Measurements from ENCODE around the gene SH3GL3.
A peak's percentile ranks its signal among the peaks of the same experiment; 100 is the strongest.

Gene SH3GL3

DNA sequence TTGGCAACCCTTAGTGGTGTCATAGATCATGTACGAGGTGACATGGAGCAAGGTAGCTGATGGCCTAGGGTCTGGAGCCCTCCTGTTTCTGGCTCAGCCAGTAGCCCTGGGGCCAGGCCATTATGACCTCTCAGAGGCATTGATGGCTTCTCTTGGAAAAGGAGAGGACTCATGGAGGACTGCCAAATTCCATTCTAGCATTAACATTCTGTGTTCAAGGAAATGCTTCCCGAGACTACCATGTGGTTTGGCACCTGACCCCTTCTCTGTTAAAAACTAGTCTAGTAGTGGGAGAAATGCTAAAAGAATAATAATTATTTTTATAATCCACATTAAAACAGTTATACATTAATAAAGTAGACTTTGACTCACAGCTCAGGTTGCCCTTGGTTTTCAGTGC lies 166.6 kb downstream of the SH3GL3 start:
- DNase-seq (ENCODE audit: low spot score): no peak

DNA sequence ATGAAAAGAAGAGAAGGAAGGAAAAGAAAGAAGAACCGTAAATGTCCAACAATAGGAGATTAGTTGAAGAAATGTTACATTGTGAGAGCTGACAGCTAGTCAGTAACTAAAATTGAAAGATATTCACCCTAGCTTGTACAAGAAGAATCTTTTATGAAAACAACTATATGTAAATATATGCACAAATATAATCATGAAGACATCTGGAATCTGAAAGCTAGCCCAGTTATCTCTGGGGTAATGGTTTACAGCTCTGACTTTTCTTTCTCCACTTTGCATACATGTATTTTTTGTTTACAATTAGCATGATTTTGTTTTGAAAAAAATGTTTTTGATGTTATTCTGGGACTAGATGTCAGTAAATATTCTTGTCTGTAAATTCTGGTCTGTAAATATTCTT lies 169.7 kb downstream of the SH3GL3 start:
- DNase-seq (ENCODE audit: low spot score): no peak

DNA sequence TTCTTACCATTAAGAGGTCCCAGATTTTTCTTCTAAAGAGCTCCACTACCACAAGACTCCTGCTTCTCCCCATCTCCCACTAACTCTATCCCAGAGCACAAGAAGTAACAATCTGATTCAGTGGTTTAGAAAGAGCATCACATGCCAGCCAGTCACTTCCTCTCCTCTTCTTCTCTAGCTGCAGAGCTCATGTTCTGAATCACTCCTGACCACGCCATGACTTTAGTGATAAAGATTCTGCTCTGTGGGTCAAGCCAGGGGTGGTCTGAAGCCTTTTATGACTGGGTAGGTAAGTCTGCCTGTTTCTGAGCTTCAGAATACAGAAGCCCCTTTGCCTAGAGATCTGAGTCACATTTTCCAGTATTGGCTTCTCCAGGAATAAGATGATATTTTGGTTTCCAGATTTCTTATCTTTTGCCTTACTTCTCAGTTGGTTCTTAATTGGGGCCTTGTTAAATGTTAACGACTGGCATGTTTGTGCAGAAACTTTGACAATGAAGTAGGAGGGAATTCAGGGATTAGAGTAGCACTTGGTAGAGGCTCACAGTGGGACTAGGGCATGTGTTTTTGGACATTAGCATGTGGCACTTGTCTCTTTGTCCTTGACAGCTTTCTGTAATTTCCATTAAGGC lies 179.1 kb downstream of the SH3GL3 start:
- no peak for DNase-seq (ENCODE audit: low spot score)

DNA sequence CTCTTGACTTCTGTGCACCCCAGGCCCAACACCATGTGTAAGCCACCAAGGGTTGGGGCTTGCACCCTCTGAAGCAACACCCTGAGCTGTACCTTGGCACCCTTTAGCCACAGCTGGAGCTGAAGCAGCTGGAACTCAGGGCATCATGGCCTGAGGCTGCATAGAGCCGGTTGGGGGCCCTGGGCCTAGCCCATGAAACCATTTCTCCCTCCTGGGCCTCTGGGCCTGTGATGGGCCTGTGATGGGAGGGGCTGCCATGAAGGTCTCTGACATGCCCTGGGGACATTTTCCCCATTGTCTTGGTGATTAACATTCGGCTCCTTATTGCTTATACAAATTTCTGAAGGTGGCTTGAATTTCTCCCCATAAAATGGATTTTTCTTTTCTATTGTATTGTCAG lies 184.4 kb downstream of the SH3GL3 start:
- no peak for DNase-seq (ENCODE audit: low spot score)

DNA sequence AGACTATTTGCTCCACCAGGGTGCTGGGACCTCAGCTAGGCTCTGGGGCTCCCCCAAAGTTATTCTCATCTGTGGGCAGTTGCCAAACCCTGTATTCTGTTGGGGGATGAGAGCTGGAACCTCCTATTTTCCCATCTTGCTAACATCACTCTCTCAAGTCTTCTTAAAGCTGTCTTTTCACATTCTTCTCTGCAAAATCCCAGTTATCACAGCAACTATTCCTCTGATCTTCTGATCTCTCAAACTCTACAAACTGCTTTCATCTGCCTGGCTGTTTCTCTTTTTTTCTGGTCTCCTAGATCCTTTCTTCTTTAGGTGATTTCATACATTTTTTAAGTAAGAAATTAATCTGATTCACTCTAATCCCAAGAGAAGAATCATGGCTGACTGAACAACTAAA lies 196.1 kb downstream of the SH3GL3 start:
- DNase-seq (ENCODE audit: low spot score): no peak

DNA sequence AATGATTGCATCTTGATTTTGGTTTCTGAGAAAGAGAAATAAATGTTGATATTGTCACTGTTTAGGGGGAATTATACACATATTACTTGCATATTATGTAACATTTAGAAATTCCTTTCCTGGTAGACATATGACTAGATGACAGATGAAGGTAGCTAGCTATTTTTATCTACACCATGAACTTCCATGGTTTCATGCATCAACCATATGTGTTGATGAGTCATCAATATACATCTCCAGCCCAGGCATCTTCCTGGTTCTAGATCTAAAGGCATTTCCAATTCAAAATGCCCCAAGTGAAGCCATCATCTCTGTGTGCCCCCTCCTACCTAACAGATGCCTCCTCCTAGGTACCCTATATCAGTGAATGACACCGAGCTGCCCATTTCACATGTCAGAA lies 197.3 kb downstream of the SH3GL3 start:
- no peak for DNase-seq (ENCODE audit: low spot score)

DNA sequence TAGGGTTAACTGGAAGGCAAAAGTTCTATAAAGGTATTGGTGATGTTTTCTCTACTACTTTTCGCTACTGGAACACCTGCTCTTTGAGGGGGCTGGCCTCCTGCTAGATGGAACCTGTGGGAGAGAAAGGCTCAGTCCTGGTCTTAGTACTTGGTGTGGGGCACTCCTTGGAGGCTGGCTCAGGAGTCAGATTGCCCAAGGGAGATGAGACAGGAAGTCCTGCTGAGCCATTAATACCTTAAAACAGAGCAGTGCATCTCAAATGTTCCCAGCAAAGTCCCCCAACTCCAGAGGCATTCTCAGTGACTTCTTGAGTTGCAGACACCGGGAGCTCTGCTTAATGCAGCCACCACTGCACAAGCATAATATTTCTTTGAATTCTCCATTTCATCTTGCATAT lies 203.7 kb downstream of the SH3GL3 start:
- no peak for DNase-seq (ENCODE audit: low spot score)

DNA sequence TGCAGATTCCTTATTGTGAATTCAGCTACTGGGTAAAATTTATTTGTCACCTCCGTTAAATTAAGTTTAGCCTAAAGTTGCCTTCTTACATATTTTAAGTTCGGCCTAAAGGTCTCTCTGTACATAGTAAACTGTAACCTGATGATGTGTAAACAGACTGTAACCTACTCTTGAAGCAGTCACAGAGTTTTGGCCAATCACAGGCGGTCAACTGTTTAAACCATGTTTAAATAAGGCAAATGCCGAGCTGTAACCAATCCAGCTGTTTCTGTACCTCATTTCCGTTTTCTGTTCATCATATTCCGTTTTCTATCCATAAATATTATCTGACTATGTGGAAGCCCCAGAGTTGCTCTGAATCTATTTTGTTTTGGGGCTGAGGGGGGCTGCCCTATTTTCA lies 204.4 kb downstream of the SH3GL3 start:
- DNase-seq (ENCODE audit: low spot score): no peak

DNA sequence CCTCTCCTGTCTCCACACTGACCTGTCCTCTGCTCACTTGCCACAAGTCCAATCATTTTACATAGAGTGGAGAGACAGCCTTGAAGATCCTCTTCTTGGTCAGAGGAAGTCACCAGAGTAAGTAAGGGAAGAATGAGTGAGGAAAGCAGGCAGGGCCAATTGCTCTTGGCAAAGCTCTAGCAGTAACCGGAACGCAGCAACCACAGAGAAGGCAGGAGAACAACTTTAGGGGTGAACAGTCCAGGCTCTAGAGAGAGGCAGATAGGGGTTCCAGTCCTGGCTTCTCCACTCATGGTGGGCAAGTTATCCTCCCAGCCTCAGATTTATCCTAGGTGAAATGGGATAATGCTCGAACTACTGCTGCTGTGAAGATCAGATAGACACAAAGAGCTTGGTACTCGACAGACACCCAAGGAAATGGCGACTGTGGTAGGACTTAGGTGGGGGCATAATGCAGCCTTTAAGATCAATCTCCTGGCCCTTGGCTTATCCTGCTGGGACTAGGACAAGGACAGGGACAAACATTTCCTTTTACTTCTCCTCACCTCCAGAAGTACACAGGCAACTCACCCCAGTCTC lies 205.6 kb downstream of the SH3GL3 start:
- DNase-seq (ENCODE audit: low spot score): no peak

DNA sequence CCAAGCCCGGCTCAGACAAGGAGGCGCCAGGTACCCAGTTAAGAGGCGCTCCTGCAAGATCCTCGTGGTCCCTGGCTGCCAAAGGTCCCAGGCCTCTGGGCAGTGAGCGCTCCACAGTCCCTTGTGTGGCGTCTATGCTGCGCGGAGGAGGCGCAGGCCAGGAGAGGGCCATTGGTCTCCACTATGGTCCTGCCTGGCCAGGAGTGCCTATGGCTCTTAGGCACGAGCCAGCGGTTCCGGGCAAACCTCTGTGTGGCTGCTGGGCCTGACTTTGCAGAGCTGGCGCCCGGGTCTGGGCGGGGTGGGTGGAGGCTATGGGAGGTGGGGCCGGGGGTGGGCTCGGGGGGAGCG lies 206.1 kb downstream of the SH3GL3 start:
- DNase-seq (ENCODE audit: low spot score): no peak

DNA sequence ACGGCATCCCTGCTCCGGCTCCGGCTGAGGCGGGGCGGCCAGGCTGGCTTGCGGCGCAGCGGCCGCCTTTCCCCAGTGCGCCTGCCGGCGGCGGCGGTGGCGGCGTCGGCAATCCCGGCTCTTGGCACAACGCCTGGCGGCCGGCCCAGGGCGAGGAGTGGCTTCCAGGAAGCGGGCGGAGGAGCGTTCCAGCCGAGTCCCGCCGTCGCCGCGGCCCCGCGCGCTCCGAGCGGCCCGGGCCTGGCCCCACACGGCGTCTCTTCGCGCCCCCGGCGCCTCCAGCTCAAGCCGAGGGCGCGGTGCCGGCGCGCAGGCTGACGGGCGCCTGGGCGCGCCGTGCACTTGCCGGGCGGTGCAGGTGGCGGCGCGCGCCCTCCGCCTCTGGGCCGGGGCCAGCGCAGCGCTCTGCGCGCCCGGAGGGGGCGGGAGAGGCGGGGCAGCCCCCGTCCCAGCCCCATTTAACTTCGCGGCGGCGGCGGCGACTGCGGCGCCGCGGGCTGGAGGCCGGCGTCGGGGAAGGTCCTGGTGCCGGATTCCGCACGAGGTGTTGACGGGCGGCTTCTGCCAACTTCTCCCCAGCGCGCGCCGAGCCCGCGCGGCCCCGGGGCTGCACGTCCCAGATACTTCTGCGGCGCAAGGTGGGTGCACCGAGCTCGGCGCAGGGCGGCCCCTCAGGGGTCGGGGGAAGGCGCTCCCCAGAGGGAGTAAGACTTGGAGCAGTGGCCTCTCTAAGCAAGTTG lies 206.7 kb downstream of the SH3GL3 start, which contains the start of gene ADAMTSL3:
ADAMTSL3 (plus strand) TSS at position 485 of the 740 bp plus-strand sequence. CDS start 1,639 bp downstream, outside the sequence.
- DNase-seq (ENCODE audit: low spot score): peak; percentile 22

DNA sequence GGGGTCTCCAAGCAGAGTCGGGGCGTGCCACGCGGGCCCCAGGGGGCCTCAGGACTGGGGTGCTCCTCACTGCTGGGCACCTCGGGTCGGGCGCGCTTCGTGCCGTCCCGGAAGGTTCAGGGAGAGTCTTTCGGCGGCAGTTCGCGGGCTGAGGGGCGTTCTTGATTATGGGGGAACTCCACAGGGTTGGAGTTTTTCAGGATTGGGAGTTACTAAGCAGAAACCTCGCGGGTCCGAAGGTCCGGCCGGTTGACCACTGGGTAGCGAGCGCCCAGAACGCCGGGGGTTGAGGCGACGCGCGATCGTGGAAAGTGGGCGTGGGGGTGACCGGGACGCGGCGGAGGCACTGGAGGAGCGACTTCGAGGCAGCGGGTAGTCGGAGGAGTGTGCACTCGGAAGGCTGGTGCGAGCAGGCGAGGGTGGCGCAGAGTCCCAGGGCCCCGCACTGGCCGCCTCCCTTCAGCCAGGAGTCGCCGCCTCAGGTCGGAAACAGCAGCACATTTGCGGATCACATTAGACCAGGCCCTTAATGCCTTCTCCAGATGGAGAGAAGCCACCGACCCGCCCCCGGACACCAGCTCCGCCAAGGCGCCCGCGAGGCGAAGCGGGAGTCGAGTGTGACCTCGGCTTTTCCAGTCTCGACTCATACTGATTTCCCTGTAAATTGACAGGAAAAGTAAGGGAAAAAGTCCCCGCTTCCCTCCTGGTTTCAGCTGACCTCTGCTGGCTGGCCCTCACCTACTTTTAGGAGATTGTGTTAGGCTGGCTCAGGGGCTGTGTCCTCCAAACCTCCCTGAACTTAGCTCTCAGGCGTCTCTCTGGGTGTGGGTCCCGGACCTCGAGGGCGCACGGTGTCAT lies 207.5 kb downstream of the SH3GL3 start:
- no peak for DNase-seq (ENCODE audit: low spot score)

DNA sequence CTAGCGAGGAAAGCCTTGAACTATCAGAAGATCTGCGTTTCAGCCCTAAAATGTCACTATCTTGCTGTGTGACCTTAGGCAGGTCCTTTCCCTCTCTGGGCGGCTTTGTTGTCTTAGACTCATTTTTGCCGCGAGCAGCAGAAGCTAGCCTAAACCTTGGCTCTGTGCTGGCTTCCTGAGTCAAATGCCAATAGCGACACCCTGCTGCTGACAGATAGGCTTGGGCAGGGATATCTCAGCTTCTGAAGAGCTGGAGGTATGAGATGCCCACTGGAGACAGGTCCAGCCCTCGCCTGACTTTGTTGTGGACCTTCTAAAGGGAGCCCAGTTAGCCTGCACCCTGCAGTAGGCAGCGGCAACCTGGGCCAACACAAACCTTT lies 208.1 kb downstream of the SH3GL3 start:
- no peak for DNase-seq (ENCODE audit: low spot score)

DNA sequence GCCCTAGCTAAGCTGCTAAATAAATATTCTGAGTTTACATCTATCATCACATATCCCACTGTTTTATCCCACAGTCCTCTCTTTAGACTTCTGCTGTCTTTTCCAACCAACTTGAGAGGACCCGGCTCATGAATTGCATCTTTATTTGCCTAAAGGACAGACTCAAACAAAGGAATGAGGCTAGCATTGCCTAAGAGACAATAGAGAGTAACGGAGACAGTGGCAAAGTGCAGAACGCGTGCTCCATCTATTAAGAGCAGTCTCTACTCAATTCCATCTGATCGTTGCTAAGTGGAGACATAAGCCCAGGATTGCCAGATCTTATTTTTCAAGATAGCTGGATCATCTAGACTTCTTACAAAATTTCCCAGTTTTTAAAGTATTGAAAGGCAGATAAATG lies 209.1 kb downstream of the SH3GL3 start:
- DNase-seq (ENCODE audit: low spot score): no peak

DNA sequence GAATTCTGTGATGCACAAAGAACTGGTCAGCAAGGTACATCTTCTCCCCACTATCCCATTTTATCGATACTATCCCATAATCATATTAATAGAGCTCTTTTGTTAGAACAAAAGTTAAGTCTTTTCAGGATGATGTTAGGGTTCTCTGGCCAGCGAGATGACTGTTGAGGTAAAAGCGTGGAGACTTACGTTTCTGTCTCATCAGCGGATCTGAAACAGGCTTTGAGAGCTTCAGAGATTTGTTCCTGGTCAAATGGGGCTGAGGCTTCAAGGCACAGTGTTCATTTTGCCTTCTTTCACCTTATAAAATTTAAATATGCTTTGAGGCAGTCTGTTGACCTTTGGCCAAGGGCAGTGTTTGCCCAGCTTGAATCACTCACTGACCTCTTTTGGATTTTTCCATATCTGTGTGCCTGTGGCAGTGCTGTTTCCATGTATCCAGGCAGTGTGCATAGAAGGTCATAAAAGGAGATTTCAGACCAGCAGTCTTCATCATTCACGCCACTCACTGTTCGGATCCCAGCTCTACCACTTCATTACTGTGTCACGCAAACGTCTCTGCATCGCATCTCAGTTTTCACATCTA lies 209.9 kb downstream of the SH3GL3 start:
- no peak for DNase-seq (ENCODE audit: low spot score)

DNA sequence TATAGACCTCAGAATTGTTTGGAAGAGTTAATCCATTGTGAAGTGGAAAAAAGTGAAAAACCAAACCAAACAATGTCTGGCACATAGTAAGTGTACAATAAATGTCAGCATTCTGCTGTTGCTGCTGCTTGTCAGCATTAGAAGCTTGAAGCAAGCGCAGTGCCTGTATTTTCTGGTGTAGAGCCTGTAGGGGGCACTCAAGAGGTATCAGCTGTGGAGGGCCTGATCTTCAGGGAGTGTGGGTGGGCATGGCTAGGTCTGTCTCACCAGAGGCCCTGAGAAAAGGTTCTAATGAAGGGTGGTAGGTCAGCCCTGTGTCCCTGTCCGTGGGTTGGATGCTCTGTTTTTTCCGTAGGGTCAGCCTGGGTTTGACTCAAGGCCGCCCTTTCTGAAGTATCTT lies 210.4 kb downstream of the SH3GL3 start:
- no peak for DNase-seq (ENCODE audit: low spot score)

DNA sequence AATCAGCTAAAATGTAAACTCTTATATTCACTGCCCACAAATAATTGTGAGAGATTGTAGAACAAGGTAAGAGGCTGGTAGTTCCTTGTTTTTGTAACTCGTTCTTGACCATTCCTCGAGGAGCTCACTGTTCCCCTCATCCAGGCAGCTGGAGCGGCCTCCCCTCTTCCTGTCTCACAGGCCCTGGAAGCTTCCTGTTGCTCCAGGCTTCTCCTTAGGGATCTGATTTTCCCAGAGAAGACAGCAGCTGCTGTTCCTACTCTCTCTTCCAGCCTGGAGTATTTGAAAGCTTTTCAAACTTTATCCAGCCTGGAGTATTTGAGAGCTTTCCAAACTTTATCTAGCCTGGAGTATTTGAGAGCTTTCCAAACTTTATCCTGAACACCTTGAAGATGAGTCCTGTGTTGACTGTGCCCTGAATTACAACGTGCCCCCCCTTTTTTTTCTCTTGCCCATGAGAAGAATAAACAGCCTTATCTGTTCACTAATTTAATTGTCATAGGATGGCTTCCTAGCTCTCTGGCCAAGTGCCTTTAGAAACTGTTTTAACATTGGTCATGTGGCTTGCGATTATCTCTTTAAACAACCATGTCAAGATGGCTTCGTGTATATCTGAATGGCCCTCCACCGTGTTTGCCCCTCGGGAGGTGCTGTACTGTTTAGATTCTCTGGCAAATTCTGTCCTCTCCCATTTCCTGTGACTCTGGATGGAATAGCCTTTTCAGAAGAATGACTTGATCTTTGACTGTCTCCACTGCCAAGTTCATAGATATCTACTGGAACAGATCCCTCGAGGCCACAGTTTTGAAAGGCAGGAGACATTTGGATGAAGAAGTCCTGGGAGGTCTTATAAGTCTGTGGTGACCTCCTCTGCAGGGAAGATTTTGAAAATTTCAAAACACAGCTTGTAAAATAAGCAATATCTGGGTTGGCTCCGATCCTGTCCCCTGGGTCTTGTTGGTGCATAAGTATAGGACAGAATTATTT lies 211.6 kb downstream of the SH3GL3 start:
- no peak for DNase-seq (ENCODE audit: low spot score)

DNA sequence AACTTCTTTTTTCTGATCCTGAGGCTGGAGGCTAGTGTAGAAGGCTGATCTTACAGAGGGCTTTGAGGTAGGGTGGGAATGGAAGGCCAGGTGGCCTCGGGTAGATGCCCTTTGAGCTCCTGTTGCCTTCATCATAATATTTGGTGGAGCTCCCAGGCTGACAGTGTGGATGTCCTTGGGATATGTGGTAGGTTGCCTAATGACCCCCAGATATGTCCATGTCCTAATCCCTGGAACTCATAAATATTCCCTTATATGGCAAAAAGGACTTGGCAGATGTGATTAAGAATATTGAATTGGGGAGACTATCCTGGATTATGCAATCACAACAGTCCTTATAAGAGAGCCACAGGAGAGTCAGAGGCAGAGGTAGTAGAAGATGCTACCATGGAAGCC lies 212.3 kb downstream of the SH3GL3 start:
- DNase-seq (ENCODE audit: low spot score): no peak

DNA sequence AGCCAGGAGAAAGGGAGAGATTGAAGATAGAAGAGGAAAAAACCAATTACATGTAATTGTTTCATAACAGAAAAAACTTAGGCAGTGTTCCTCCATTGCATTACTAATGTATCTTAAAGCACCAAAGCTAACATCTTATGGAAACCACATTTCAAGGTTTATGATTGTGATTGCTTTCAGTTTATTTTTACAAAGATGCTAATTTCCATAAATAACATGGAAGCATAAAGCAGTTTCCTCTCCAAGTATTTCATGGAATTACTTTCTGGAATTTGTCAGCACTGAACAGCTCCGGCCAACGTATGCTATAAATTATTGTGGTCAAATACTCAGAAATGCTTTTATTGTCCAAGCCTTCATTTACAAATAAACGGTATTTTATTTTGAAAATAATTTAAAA lies 218.3 kb downstream of the SH3GL3 start:
- no peak for DNase-seq (ENCODE audit: low spot score)
